ENCODE measurements around the gene MYO1G.

Gene MYO1G

GRCh38 chr7:44930921-44931320 is 47.9 kb downstream of the MYO1G start:
- no peak for DNase-seq

GRCh38 chr7:44922351-44922694 is 56.5 kb downstream of the MYO1G start:
- DNase-seq, result no peak

GRCh38 chr7:44921607-44922350 is 57.0 kb downstream of the MYO1G start:
- DNase-seq, result no peak

- no peak for DNase-seq
Measured at GRCh38 chr7:44920119-44920518, 58.7 kb downstream of the MYO1G start.

- no peak for DNase-seq
Measured at GRCh38 chr7:44918029-44918428, 60.8 kb downstream of the MYO1G start.

GRCh38 chr7:44917465-44917864 is 61.4 kb downstream of the MYO1G start:
- no peak for DNase-seq

- no peak for DNase-seq
Measured at GRCh38 chr7:44914992-44915607, 63.7 kb downstream of the MYO1G start.

- no peak for DNase-seq
Measured at GRCh38 chr7:44912775-44913347, 66.0 kb downstream of the MYO1G start.
